NCI-H2081 (cell line): ENCODE results near the gene ZNF668.
"Not testable (repeated sequence)": the region's sequence is repeated elsewhere in the genome, so short reads cannot be mapped to it uniquely, and the experiment has no call there.

Source experiments
- DNase-seq, 2 experiments: peaks; one replicate each; lab custom pipeline; 2025; lab: John Stamatoyannopoulos, UW

ZNF668 gene

DNA sequence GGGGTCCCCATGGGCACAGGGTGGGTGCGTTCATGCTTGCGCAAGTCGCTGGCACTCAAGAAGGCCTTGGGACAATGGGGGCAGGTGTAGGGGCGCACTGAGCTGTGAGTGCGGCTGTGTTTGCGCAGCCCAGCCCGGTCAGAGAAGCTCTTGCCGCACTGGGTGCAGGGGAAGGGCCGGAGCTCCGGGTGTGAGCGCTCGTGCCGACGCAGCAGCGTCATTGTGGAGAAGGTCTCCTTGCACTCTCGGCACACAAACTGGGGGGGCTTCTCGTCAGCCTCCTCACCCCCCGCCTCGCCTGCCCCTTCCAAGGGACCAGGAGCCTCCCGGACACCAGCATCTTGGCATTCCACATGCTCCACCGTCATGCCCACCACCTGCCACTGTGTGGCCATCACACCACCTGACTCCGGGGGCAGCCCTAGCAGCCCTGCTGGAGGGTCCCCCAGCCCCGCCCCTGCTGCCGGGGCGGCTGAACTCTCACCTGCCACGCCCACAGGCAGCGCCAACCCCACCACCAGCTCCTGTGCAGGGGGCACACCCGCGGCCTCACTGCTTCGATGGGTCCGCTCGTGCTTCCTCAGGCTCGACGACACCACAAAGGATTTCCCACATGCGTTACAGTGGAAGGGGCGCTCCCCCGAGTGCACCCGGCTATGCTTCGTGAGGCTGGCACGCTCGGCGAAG is 12.8 kb downstream of the ZNF668 start:
- DNase-seq = no peak

DNA sequence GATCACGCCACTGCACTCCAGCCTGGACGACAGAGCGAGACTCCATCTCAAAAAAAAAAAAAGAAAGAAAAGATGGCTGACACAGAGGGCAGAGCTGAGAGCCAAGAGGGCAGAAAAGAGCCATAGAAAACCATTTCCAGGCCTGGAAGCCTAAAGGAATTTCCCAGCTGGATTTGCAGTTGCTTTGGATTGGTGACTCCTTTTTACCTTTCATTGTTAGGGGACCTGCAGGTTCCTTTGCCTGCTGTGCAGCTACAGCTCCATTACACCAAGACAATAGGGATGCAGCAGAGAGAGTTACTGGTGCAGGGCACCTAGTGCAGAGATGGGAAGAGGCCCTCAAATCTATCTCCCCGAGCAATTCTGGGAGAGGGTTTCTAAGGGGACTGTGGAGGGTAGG is 18.4 kb downstream of the ZNF668 start:
- DNase-seq = no peak

DNA sequence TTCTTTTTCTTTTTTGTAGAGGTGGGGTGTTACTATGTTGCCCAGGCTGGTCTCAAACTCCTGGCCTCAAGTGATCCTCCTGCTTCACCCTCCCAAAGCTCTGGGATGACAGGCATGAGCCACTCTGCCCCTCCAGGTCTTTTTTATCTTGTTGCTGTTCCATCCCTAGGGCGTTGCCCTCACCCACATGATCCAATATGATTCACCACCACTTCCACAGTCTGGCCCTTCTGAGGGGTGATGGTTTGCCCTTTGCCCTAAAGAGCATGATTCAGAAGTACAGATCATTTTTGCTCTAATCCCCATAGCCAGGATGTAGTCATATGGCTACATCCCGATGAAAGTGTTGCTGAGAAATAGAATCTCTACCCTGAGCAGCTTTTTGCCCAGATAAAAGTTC is 21.9 kb downstream of the ZNF668 start:
- DNase-seq = no peak

DNA sequence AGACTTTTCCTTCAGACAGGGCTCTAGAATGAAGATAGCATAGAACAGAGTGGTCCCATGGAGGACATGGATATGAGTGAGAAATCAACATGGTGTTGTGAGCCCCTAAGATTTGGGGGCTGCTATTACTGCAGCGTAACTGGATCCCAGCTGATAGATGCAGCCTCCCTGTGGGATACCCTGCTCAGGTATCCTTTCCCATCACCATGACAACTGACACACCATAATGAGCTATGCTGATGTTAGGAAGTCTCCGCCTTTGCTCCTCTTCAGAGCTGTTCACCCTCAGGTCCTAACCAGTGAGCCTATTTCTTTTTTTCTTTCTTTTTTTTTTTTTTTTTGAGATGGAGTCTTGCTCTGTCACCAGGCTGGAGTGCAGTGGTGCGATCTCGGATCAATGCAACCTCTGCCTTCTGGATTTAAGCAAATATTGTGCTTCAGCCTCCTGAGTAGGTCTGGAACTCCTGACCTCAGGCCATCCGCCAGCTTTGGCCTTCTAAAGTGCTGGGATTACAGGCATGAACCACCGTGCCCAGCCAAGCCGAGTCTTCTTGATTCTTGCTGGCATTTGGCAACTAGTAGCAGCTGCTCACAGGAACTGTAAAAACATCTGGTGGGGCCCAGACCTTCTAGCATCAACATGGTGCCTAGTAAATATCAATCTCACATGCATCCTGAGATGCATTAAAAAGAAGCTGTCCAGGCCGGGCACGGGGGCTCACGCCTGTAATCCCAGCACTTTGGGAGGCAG is 23.6 kb downstream of the ZNF668 start:
- DNase-seq = no peak

DNA sequence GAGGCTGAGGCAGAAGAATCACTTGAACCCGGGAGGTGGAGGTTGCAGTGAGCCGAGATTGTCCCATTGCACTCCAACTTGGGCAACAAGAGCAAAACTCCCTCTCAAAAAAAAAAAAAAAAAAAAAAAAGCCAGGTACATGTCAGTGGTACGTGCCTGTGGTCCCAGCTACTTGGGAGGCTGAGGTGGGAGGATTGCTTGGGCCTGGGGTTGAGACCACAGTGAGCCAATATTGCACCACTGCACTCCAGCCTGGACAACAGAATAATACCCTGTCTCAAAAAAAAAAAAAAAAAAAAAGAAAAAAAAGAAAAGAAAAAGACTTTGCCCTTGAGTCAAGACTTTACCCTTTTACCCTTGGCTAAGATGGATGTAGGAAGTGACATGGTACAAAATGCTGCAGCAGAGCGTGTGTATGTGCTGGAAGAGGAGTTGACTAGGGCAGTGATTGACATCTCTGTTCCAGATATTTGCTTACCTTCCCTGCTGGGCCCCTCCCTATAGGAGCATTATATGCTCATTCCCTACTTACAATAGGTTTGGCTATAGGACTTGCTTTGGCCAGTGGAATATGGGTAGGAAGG is 30.1 kb downstream of the ZNF668 start:
- DNase-seq = no peak

DNA sequence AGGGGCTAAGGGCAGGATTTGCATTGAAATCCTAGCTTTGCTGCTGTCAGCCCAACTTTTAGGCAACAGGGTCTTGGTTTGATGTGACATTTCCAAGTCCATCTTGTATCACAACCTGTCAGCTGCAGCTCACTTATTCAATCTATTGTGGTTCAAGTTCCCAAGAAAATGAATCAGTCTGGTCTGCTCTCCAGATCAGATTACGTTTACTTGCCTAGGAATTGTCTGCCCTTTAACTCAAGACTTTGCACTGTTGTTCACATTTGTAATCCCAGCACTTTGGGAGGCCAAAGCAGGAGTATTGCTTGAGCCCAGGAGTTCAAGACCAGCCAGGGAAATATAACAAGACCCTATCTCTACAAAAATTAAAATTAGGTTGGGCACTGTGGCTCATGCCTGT is 30.7 kb downstream of the ZNF668 start:
- DNase-seq = no peak

DNA sequence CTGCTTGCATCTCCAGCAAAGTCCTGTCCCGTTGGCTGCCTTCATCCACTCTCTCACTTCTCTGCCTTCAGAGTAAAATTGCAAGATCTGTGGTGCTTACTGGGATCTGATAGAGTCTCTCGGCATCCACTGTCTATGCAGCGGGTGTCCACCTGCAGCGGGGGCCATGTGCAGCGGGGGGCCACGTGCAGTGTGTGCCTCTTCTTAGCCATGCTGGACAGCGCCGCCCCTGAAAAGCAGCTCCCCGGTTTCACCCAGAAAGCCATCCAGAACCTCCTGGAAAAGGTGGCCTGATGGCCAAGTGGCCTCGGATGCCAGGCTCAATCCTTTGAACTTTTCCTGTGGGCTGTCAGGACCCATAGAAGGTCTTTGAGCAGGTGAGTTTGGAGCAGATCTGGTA is 31.2 kb downstream of the ZNF668 start:
- no peak for DNase-seq

DNA sequence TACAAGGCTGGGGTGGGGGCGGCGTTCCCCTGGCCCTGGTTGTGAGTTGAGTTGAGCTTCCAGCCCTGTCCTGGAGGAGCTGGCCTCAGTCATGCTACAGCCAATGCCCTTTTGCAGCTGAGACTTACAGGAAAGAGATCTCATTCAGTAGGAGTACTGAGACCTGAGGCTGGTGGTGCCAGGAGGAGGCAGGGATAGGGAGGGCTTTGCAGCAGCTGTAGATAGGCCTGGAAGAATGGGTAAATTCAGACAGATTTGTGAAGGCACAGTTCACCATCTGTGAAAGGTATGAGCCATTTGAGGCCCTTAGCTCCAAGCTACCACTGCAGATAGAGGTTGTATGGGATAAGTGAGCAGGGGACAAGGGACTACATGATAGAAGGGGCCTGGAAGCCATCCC is 35.0 kb downstream of the ZNF668 start:
- no peak for DNase-seq

DNA sequence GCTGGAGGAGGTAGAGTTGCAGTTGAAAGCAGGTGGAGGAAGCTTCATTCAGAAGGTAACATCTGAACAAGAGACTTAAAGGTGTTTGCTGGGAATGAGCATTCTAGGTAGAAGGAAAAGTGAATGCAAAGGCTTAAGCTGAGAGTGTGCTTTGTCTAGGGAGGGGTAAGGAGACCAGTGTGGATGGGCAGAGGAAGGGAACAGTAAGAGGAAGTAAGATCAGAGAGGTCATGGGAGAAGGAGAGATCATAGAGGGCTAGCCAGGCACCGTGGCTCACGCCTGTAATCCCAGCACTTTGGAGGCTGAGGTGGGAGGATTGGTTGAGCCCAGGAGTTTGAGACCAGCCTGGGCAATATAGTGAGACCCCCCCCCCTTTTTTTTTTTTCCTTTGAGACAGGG is 37.3 kb downstream of the ZNF668 start:
- no peak for DNase-seq

DNA sequence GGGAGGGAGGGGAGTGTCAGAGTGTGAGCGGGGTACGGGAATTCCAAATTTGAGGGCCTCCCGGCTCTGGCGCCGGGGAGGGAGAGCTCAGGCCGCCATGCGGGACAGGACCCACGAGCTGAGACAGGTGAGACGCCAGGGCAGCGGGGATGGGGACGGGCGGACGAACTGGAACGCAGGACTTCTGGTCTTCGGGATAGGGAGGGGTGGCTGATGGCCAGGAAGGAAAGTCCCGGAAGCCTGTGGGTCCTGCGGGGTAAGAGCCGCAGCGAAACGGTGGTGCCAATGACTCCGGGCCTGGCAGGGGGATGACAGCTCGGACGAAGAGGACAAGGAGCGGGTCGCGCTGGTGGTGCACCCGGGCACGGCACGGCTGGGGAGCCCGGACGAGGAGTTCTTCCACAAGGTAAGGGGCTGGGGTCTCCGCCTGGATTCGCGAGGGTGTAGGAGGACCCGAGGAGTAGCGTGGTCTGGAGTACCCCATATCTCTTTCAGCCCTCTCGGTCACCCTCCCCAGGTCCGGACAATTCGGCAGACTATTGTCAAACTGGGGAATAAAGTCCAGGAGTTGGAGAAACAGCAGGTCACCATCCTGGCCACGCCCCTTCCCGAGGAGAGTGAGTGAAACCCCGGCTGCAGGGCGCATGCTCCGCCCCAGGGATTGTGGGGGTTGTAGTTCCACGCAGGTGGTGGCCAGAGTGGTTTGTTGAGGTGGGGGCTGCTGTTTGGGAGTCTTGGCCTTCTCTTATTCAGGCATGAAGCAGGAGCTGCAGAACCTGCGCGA is 40.1 kb downstream of the ZNF668 start:
- peak; percentile 43 to 69 for DNase-seq

DNA sequence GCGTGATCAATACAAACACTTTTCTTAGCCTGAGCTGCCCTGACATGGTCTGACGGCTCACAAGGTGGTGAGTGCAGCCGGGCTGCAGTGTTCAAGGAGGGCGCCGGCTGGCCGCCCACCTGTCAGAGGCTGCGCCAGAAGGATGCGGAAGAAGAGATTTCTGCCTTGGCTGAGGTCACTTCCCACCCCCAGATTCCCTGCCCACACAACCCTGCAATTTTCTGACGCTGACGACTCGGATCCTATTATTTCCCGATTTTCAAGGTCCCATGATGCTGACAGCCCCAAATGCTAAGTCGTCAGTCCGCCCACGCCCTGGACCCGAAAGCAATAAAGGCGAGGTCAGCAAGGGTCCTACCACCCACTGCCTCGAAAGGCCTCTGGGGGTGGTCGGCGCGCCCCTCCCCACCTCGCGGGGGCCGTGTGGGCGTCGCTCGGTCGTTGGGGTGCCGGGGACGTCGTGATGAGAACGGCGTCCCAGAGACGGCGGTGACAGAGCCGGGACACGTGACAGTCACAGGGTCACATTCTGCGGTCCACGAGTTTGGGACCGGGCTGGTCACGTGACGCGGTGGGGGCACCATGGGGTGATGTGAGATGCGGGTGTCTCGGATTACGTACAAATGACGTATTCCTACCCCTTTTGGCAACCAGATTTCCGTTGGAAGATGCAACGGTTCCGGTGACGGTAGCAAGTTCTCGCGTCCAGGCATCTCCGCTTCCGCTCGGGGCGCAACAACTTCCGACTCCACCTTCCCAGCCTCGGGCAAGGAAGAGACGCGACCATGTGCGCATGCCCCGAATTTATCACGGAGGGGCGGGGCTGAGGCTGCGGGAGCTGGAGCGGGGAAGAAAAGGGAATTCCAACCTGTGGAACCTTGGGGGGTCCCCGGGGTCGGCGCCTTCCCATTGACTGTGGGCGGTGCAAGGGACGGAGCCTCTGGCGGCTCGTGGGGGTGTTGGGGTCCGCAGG is 41.0 kb downstream of the ZNF668 start, which contains the start of gene STX4:
Gene STX4, plus strand, starts transcription at position 823 of the 973 bp plus-strand sequence. CDS start 248 bp downstream, outside the sequence.
- DNase-seq = peak; percentile 88 to 90

DNA sequence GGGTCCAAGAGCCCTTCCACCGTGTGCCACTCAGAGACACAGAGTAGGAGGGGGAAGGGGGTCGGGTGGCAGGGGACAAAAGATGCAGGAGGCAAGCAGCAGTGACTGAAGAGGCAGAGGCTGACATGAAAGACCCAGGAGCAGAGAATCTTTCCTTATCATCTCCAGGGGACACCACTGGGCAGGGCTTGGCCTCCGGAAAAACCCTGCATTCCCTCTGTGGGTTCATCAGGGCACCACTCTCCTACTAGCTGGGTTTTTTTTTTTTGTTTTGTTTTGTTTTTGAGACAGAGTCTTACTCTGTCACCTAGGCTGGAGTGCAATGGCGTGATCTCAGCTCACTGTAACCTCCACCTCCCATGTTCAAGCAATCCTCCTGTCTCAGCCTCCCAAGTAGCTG is 42.8 kb downstream of the ZNF668 start:
- no peak for DNase-seq

DNA sequence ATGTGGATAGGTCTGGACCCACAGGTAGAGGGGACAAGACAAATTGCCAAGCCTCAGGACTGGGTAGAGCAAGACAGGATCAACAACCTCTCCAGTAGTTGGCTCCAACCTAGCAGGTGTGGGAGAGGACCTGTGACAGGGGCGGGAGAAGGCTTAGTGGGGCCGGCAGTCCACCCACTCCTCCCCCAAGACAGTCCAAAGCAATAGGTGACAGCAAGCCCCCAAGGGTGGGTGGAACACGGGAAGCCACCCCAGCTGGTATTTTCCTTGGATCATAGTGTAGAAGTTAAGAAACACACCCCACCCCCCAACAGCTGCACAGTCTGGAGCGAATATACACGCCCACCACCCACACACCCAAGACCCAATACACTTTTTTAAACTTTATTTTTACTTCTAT is 44.8 kb downstream of the ZNF668 start:
- DNase-seq = no peak

DNA sequence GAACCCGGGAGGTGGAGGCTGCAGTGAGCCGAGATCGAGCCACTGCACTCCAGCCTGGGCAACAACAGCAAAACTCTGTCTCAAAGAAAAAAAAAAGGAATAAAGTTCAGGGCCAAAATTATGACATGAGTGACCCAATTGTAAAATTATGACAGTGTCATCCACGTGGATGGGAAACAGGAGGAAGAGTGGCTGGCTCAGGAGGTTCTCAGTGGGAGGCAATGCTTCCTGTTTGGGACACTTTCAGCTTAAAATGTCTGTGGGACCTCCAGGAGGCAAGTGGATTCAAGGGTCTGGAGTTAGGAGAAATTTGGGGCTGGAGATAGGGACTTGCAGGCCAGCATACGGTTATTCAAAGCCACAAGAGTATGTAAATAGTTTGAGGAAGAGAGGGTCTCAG is 48.7 kb downstream of the ZNF668 start:
- no peak for DNase-seq

DNA sequence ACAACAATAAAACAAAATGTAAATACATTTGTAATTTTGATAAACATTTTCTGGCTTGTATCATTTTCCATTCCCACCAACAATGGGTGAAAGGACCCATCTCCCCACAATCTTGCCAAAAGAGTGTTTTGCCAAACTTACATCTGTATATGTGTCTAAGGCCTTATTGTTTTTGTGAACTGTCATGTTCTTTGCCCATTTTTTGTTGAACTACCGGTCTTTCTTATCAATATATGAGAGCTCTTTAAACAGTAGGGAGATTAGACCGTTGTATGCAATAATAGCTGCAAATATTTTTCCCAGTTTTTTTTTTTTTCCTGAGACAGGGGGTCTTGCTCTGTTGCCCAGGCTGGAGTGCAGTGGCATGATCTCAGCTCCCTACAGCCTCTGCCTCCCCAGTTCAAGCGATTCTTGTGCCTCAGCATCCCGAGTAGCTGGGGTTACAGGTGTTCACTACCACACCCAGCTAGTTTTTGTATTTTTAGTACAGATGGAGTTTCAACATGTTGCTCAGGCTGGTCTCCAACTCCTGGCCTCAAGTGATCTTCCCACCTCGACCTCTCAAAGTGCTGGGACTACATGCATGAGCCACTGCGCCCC is 50.3 kb downstream of the ZNF668 start:
- no peak for DNase-seq

DNA sequence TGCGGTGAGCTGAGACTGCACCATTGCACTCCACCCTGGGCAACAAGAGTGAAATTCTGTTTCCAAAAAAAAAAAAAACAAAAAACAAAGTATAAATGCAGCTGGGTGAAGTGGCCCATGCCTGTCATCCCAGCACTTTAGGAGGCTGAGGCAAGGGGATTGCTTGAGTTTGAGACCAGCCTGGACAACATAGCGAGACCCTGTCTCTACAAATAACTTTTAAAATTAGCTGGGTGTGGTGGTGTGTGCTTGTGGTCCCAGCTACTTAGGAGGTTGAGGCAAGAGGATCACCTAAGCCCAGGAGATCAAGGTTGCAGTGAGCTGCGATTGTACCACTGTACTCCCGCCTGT is 50.8 kb downstream of the ZNF668 start:
- DNase-seq = no peak

DNA sequence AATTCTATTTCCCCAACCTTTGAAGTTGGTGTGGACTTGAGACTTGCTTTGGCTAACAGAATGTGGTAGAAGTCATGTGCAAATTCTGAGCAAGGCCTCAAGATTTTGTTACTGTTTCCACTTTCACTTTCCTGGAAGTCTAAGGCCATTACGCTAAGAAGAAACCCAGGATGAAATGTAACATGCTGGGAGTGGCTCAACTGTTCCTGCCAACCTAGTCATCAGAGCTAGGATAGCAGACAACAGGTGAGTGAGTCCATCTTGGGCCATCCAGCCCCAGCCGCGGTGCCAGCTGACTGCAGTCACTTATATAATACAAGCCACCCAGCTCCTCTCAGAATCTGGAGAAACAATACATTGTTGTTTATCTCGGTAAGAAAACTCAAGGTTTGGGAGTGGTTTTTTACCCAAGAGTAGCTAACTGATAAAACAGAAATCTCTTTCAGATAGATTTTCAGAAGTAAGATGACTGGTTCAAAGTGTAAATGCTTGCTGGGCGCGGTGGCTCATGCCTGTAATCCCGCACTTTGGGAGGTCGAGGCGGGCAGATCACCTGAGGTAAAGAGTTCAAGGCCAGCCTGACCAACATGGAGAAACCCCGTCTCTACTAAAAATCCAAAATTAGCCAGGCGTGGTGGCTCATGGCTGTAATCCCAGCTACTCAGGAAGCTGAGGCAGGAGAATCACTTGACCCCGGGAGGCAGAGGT is 51.3 kb downstream of the ZNF668 start:
- DNase-seq = no peak

DNA sequence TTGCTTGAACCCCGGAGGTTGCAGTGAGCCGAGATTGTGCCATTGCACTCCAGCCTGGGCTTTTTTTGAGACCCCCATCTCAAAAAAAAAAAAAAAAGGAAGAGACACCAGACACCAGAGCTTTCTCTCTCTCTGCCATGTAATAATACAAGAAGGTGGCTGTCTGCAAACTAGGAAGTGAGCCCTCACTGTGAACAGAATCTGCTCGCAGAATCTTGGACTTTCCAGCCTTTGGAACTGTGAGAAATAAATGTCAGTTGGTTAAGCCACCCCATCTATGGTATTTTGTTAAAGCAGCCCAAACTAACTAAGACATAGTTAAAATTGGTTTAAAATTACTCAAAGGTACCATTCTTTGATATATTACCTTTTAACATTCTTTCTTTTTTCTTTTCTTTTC is 53.5 kb downstream of the ZNF668 start:
- no peak for DNase-seq

DNA sequence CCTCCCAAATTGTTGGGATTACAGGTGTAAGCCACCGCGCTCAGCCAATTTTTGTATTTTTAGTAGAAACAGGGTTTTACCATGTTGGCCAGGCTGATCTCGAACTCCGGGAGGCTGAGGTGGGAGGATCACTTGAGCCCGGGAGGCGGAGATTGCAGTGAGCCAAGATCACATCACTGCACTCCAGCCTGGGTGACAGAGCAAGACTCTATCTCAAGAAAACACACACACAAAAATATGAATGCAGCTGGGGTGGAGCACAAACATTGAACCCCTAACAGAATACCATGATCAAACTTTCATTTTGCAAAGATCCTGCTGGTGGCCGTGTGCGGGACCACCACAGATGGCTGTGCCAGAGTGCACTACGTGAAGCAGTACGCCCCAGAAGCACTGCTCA is 56.3 kb downstream of the ZNF668 start:
- not testable (repeated sequence) for DNase-seq

DNA sequence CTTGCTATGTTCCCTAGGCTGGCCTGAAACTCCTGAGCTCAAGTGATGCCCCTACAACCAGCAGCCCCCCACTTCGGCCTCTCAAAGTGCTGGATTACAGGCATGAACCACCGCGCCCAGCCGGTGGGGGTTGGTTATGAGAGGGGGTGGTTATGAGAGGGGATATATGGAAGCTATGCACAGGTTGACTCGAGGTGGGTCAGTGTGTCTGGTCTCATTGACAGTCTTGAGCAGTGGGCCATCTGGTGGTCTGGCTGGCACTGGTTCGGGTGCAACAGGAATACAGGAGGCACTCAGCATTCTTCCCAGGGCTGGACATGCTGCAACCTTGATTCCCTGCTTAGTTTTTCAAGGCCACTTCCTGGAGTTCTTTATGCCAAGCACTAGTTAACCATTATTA is 58.0 kb downstream of the ZNF668 start:
- DNase-seq = no peak
